Breast epithelium (tissue), 3 donors: Measurements from ENCODE around the gene KCNJ18.
"Not testable (repeated sequence)": the region's sequence is repeated elsewhere in the genome, so short reads cannot be mapped to it uniquely, and the experiment has no call there.

Source experiments
- CTCF ChIP-seq, 3 donors: fragments of 450-650 bp; IDR thresholded peaks; one replicate each; pipeline ENCODE4 v1.5.1; 2016 to 2017; ENCODE audit warnings: antibody characterized with exemption in 3 of 3, mild to moderate bottlenecking in 3 of 3, moderate library complexity in 3 of 3
- POLR2A ChIP-seq: fragments of 450-650 bp; IDR thresholded peaks from one replicate; pipeline ENCODE4 v1.6.1; 2016; ENCODE audit warnings: antibody characterized with exemption, mild to moderate bottlenecking, moderate library complexity
- POLR2AphosphoS5 ChIP-seq, 3 donors: sonication (generic); formaldehyde crosslinking; IDR thresholded peaks; one replicate each; pipeline ENCODE4 v1.6.1; 2017; ENCODE audit warnings: antibody characterized with exemption in 3 of 3

- not testable (repeated sequence) for TF ChIP-seq CTCF (IDR thresholded peaks at IDR 0.05); POLR2AphosphoS5 (IDR thresholded peaks at IDR 0.05); POLR2A
These were observed 6.2 kb downstream of the KCNJ18 start for GRCh38 chr17:21698437-21699075.
